ENCODE measurements around the gene FZD7.

The FZD7 gene

DNA sequence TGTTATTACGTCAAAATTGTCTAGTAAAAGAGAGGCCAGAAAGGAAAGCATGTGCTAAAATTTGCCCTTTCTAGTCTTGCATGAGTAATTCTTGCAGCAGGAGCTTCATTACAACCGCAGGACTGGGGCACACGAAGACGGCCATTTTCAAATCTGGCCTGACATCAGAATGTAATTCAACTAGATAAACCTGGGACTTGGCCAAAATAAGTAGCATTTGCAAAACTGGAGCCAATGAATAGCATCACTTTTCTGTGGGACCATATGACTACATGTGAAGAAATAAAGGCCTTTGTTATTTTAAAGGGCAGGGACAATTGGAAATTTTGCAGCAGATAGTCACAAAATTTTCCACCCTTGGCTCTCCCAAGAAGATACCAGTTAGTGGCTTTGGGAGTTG is 3.0 kb upstream of the FZD7 start:
- TF ChIP-seq, protein P1, sequence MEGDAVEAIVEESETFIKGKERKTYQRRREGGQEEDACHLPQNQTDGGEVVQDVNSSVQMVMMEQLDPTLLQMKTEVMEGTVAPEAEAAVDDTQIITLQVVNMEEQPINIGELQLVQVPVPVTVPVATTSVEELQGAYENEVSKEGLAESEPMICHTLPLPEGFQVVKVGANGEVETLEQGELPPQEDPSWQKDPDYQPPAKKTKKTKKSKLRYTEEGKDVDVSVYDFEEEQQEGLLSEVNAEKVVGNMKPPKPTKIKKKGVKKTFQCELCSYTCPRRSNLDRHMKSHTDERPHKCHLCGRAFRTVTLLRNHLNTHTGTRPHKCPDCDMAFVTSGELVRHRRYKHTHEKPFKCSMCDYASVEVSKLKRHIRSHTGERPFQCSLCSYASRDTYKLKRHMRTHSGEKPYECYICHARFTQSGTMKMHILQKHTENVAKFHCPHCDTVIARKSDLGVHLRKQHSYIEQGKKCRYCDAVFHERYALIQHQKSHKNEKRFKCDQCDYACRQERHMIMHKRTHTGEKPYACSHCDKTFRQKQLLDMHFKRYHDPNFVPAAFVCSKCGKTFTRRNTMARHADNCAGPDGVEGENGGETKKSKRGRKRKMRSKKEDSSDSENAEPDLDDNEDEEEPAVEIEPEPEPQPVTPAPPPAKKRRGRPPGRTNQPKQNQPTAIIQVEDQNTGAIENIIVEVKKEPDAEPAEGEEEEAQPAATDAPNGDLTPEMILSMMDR (IDR thresholded peaks at IDR 0.05) = no peak
- Histone ChIP-seq H3K27ac (peak overlapping the region in 1 of 2 donors; percentile 19), H3K4me3 (no peak overlapping the region)
- DNase-seq (ENCODE audit: low spot score) = no peak

DNA sequence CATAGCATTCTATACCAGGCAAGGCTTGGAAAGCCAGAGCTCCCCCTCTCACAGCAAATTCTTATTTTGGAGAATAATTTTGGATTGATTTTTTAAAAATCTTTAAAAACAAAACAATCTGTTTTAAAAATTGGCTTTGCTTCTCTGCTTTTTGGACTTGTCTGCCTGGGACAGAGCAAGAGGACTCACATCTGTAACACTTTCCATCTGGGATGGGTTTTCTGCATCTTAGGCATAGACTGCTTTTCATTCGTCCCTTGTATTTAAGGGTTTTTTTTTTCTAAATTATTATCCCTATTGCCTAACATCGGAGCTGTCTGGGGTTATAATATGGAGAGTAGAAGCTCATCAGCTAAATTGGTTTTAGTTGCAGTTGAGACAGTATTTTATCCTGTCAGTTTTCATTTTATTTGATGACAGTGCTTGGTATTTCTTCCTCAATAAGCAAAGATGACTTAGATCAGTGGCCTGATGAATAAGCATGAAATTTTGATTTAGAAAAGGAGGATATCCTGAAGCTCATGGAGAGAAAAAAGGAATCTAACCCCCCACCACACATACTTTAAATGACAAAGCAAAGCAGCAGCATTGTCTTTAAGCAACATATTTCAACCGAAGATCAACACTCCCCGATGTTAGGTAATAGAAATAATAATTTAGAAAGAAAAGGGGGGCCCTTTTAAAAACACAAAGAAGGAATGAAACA is 2.3 kb upstream of the FZD7 start:
- DNase-seq (ENCODE audit: low spot score) = no peak
- H3K27ac ChIP-seq = peak overlapping the region in 1 of 2 donors; percentile 19
- TF ChIP-seq, protein P1 (IDR thresholded peaks at IDR 0.05) = no peak
- peak overlapping the region; percentile 86 for H3K4me3 ChIP-seq

DNA sequence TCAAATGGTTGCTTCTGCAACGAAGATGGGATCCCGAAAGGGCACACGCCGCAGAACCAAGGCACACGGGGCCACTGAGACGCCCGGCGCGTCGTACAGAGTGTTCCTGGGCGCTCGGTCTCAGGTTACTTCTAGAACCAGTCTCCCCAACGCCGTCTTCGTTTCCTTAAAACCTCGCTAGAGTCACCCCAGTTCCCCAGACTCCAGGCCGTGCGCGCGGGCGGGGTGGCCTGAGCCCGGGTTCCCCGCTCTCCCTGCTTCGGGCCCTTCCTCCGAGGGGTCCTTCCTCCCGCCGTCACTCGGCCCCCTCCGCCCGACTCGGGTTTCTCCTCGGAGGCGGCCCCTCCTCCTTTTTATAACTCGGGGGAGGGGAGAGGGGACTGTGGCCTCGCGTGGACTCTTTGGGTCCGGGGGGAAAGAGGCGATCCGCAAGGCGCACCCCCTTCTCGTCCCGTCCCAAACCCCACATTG is 774 bp upstream of the FZD7 start:
- H3K27ac ChIP-seq = peak overlapping the region; percentile 93 to 94
- peak; percentile 81 for DNase-seq (ENCODE audit: low spot score)
- peak overlapping the region; percentile 86 for H3K4me3 ChIP-seq
- TF ChIP-seq, protein P1 (IDR thresholded peaks at IDR 0.05) = no peak

DNA sequence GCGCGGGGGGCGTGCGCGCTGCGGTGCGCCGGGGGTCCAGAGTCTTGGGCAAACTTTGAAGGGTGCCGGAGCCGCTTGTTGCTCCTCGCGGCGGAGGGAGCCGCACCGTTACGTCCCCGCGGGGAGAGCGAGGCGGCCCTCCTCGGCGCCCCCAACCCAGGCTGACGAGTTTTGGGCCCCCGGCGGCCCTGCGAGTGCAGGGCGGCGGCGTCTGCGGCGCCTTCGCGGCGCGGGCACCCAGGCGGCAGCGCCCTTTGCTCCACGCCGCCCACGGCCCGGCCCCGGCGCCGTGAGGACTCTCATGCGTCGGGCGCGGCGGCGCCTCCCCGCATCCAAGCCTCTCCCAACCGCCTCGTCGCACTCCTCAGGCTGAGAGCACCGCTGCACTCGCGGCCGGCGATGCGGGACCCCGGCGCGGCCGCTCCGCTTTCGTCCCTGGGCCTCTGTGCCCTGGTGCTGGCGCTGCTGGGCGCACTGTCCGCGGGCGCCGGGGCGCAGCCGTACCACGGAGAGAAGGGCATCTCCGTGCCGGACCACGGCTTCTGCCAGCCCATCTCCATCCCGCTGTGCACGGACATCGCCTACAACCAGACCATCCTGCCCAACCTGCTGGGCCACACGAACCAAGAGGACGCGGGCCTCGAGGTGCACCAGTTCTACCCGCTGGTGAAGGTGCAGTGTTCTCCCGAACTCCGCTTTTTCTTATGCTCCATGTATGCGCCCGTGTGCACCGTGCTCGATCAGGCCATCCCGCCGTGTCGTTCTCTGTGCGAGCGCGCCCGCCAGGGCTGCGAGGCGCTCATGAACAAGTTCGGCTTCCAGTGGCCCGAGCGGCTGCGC is 814 bp downstream of the FZD7 start:
- H3K27ac ChIP-seq = peak overlapping the region; percentile 84 to 93
- DNase-seq (ENCODE audit: low spot score) = no peak
- peak overlapping the region; percentile 86 for H3K4me3 ChIP-seq
- TF ChIP-seq, protein P1 (IDR thresholded peaks at IDR 0.05) = no peak

DNA sequence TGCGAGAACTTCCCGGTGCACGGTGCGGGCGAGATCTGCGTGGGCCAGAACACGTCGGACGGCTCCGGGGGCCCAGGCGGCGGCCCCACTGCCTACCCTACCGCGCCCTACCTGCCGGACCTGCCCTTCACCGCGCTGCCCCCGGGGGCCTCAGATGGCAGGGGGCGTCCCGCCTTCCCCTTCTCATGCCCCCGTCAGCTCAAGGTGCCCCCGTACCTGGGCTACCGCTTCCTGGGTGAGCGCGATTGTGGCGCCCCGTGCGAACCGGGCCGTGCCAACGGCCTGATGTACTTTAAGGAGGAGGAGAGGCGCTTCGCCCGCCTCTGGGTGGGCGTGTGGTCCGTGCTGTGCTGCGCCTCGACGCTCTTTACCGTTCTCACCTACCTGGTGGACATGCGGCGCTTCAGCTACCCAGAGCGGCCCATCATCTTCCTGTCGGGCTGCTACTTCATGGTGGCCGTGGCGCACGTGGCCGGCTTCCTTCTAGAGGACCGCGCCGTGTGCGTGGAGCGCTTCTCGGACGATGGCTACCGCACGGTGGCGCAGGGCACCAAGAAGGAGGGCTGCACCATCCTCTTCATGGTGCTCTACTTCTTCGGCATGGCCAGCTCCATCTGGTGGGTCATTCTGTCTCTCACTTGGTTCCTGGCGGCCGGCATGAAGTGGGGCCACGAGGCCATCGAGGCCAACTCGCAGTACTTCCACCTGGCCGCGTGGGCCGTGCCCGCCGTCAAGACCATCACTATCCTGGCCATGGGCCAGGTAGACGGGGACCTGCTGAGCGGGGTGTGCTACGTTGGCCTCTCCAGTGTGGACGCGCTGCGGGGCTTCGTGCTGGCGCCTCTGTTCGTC is 1.7 kb downstream of the FZD7 start:
- TF ChIP-seq, protein P1 (IDR thresholded peaks at IDR 0.05) = peak; percentile 25

DNA sequence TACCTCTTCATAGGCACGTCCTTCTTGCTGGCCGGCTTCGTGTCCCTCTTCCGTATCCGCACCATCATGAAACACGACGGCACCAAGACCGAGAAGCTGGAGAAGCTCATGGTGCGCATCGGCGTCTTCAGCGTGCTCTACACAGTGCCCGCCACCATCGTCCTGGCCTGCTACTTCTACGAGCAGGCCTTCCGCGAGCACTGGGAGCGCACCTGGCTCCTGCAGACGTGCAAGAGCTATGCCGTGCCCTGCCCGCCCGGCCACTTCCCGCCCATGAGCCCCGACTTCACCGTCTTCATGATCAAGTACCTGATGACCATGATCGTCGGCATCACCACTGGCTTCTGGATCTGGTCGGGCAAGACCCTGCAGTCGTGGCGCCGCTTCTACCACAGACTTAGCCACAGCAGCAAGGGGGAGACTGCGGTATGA is 2.3 kb downstream of the FZD7 start:
- DNase-seq (ENCODE audit: low spot score) = no peak
- Histone ChIP-seq H3K4me3 (peak overlapping the region; percentile 86), H3K27ac (no peak overlapping the region)
- TF ChIP-seq, protein P1 (IDR thresholded peaks at IDR 0.05) = no peak

More for the DNA sequence above, 1.7 kb downstream of the FZD7 start:
- peak; percentile 76 for DNase-seq (ENCODE audit: low spot score)
- Histone ChIP-seq H3K27ac (peak overlapping the region; percentile 84 to 93), H3K4me3 (peak overlapping the region; percentile 86)

All from coronary artery (tissue), 2 donors.